ENCODE data around the gene PAX6.

The PAX6 gene

DNA sequence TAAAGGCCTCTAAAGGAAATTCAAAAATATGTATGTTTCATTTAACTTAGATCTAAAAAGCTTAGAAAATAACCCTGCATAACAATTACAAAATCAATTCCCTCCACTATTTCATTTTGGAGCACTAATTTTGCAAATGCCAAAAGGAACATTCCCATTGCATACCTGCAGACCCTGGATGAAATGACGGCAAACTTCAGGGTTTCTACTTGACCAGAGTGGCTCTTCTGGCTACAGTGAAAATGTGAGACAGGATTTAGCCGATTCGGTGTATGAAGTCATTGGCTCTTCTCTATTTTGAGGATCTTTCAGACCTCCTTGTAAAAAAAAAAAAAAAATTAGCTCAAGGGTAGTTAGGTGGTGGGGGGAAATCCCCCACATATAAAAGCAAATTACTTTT lies 44.1 kb downstream of the PAX6 start:
- DNase-seq (ENCODE audit: extremely low spot score) = no peak
- CTCF ChIA-PET = interaction anchor here (0.6 kb wide), 1 partner anchor 136 kb away, joined by 4 read pairs; no protein-coding TSS in a partner anchor
- POLR2A ChIA-PET = no interaction called here
- TF ChIP-seq L3MBTL2 (conservative IDR thresholded peaks at IDR 0.05) = no peak
- no peak for TF ChIP-seq ELF4 (IDR thresholded peaks at IDR 0.05)
- TF ChIP-seq ARNT (IDR thresholded peaks at IDR 0.05) = no peak
- no peak for TF ChIP-seq FOXA1 (IDR thresholded peaks at IDR 0.05)
- TF ChIP-seq TARDBP (IDR thresholded peaks at IDR 0.05) = no peak
- no peak for TF ChIP-seq NFRKB (IDR thresholded peaks at IDR 0.05)
- no peak for TF ChIP-seq SP1 (IDR thresholded peaks at IDR 0.05)
- TF ChIP-seq CTBP1 (IDR thresholded peaks at IDR 0.05; ENCODE audit: borderline replicate concordance) = no peak
- TF ChIP-seq BHLHE40 (IDR thresholded peaks at IDR 0.05; ENCODE audit: borderline replicate concordance) = no peak
- no peak for TF ChIP-seq ZNF384 (IDR thresholded peaks at IDR 0.05)
- no peak for TF ChIP-seq HDGF (IDR thresholded peaks at IDR 0.05; ENCODE audit: borderline replicate concordance)
- TF ChIP-seq FOXK2 (IDR thresholded peaks at IDR 0.05) = no peak
- TF ChIP-seq, protein P1, sequence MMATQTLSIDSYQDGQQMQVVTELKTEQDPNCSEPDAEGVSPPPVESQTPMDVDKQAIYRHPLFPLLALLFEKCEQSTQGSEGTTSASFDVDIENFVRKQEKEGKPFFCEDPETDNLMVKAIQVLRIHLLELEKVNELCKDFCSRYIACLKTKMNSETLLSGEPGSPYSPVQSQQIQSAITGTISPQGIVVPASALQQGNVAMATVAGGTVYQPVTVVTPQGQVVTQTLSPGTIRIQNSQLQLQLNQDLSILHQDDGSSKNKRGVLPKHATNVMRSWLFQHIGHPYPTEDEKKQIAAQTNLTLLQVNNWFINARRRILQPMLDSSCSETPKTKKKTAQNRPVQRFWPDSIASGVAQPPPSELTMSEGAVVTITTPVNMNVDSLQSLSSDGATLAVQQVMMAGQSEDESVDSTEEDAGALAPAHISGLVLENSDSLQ (IDR thresholded peaks at IDR 0.05) = no peak
- no peak for TF ChIP-seq LEF1 (IDR thresholded peaks at IDR 0.05; ENCODE audit: borderline replicate concordance)

DNA sequence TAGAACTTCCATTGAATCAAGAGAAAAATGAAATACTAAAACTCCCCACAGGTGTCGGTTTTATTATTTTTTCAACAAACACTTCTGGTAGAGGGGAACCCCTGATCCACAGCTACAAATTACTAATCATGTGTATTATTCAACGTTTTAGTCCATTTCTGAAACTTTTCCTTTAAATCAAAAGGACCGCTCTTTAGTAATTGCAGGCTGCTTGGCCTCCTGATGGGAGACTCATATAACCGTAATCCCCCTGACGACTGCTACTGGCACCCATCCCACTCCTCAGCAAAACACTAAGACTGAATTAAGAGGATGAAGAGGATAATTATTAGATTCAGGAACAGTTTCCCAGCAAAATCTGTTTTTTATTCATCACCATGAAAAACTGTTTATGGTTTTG lies 46.4 kb downstream of the PAX6 start:
- ChIA-PET CTCF (no interaction called here), POLR2A (no interaction called here)
- TF ChIP-seq SP1 (IDR thresholded peaks at IDR 0.05) = no peak
- no peak for TF ChIP-seq L3MBTL2 (conservative IDR thresholded peaks at IDR 0.05)
- TF ChIP-seq ARNT (IDR thresholded peaks at IDR 0.05) = no peak
- no peak for TF ChIP-seq LEF1 (IDR thresholded peaks at IDR 0.05; ENCODE audit: borderline replicate concordance)
- no peak for TF ChIP-seq ELF4 (IDR thresholded peaks at IDR 0.05)
- TF ChIP-seq FOXA1 (IDR thresholded peaks at IDR 0.05) = no peak
- TF ChIP-seq ZNF384 (IDR thresholded peaks at IDR 0.05) = no peak
- no peak for TF ChIP-seq SUZ12 (IDR thresholded peaks at IDR 0.05)
- TF ChIP-seq TARDBP (IDR thresholded peaks at IDR 0.05) = no peak
- no peak for TF ChIP-seq CTBP1 (IDR thresholded peaks at IDR 0.05; ENCODE audit: borderline replicate concordance)
- no peak for TF ChIP-seq NFRKB (IDR thresholded peaks at IDR 0.05)
- no peak for TF ChIP-seq FOXK2 (IDR thresholded peaks at IDR 0.05)
- TF ChIP-seq FOXM1 (IDR thresholded peaks at IDR 0.05; ENCODE audit: borderline replicate concordance) = no peak
- no peak for TF ChIP-seq BHLHE40 (IDR thresholded peaks at IDR 0.05; ENCODE audit: borderline replicate concordance)
- TF ChIP-seq, protein P1 (IDR thresholded peaks at IDR 0.05) = no peak
- TF ChIP-seq HDGF (IDR thresholded peaks at IDR 0.05; ENCODE audit: borderline replicate concordance) = no peak
- no peak for DNase-seq (ENCODE audit: extremely low spot score)

DNA sequence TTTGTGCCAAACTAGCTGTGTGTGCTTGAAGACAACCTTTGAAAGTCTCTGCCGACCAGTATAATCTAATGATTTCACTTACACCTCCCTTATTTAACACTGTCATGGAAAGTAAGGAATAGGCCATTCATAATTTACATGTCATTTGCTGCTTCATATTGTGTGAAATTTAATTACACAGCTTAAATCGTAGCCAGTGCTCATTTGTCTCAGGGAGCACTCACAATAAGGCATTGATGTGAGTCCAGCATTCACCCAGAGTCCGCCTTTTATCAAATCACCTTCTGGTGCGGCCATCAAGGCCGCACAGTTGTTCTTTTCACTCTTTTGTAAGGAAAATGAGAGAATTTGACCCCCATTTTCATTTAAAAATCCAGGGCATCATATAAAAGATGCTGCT lies 46.9 kb downstream of the PAX6 start:
- no peak for TF ChIP-seq NFRKB (IDR thresholded peaks at IDR 0.05)
- TF ChIP-seq FOXM1 (IDR thresholded peaks at IDR 0.05; ENCODE audit: borderline replicate concordance) = no peak
- TF ChIP-seq BHLHE40 (IDR thresholded peaks at IDR 0.05; ENCODE audit: borderline replicate concordance) = no peak
- no peak for TF ChIP-seq ARNT (IDR thresholded peaks at IDR 0.05)
- no peak for TF ChIP-seq FOXK2 (IDR thresholded peaks at IDR 0.05)
- TF ChIP-seq LEF1 (IDR thresholded peaks at IDR 0.05; ENCODE audit: borderline replicate concordance) = no peak
- TF ChIP-seq FOXA1 (IDR thresholded peaks at IDR 0.05) = no peak
- TF ChIP-seq, protein P1 (IDR thresholded peaks at IDR 0.05) = no peak
- TF ChIP-seq HDGF (IDR thresholded peaks at IDR 0.05; ENCODE audit: borderline replicate concordance) = no peak
- TF ChIP-seq TARDBP (IDR thresholded peaks at IDR 0.05) = no peak
- no peak for TF ChIP-seq ELF4 (IDR thresholded peaks at IDR 0.05)
- no peak for TF ChIP-seq SUZ12 (IDR thresholded peaks at IDR 0.05)
- TF ChIP-seq CTBP1 (IDR thresholded peaks at IDR 0.05; ENCODE audit: borderline replicate concordance) = no peak
- no peak for TF ChIP-seq SP1 (IDR thresholded peaks at IDR 0.05)
- TF ChIP-seq ZNF384 (IDR thresholded peaks at IDR 0.05) = no peak
- no peak for TF ChIP-seq L3MBTL2 (conservative IDR thresholded peaks at IDR 0.05)
- CTCF ChIA-PET = no interaction called here
- DNase-seq (ENCODE audit: extremely low spot score) = no peak
- POLR2A ChIA-PET = no interaction called here

DNA sequence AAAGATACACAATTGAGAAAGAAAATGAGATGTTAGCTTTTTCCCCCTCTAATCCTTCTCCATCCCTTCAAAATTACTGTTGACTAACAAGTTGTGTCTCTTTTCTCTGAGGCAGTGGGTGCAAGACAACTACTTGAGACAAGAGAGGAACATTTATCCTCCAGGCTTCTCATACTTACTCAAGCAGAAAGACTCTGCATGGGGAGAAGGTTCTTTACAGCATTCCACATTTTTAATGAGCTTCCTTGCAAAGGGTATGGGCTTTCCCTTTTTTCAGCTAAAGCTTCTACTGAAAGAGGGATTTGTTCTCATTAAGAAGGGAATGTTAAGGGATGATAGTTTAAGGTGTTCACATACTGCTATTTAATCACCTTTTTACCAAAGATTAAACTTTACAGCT lies 47.8 kb downstream of the PAX6 start:
- POLR2A ChIA-PET = no interaction called here
- TF ChIP-seq CTBP1 (IDR thresholded peaks at IDR 0.05; ENCODE audit: borderline replicate concordance) (no peak), ELF4 (IDR thresholded peaks at IDR 0.05) (no peak), L3MBTL2 (conservative IDR thresholded peaks at IDR 0.05) (no peak), ZNF384 (IDR thresholded peaks at IDR 0.05) (no peak), SP1 (IDR thresholded peaks at IDR 0.05) (no peak), ARNT (IDR thresholded peaks at IDR 0.05) (no peak), LEF1 (IDR thresholded peaks at IDR 0.05; ENCODE audit: borderline replicate concordance) (no peak), FOXM1 (IDR thresholded peaks at IDR 0.05; ENCODE audit: borderline replicate concordance) (no peak), TARDBP (IDR thresholded peaks at IDR 0.05) (no peak)
- TF ChIP-seq, protein P1 (IDR thresholded peaks at IDR 0.05) = no peak
- DNase-seq (ENCODE audit: extremely low spot score) = no peak
- CTCF ChIA-PET = interaction anchor here (0.6 kb wide), 1 partner anchor 134 kb away, joined by 4 read pairs; no protein-coding TSS in a partner anchor

DNA sequence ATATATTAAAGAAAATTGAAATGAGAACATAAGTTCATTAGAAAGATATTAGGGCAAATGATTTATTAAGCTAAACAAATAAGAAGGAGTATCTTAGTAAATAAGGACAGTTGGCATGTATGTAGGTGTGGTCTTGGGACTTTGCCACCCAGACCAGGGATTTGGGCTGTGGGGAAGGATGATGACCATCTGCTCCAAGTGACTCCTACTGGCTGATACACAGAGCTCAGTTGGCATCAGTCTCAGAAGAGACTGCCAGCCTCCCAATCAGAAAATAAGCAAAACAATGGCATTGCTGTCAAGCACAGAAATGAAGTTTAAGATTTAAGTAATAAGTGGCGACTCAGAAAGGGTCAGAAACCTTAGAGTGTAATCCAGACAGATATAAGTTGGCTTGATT lies 49.5 kb downstream of the PAX6 start:
- CTCF ChIA-PET = no interaction called here

More for the DNA sequence above, 49.5 kb downstream of the PAX6 start:
- no peak for DNase-seq (ENCODE audit: extremely low spot score)
- TF ChIP-seq LEF1 (IDR thresholded peaks at IDR 0.05; ENCODE audit: borderline replicate concordance) (no peak), NFRKB (IDR thresholded peaks at IDR 0.05) (no peak), SUZ12 (IDR thresholded peaks at IDR 0.05) (no peak), FOXK2 (IDR thresholded peaks at IDR 0.05) (no peak), CTBP1 (IDR thresholded peaks at IDR 0.05; ENCODE audit: borderline replicate concordance) (no peak), L3MBTL2 (conservative IDR thresholded peaks at IDR 0.05) (no peak), FOXM1 (IDR thresholded peaks at IDR 0.05; ENCODE audit: borderline replicate concordance) (no peak), FOXA1 (IDR thresholded peaks at IDR 0.05) (no peak), BHLHE40 (IDR thresholded peaks at IDR 0.05; ENCODE audit: borderline replicate concordance) (no peak), ZNF384 (IDR thresholded peaks at IDR 0.05) (no peak)
- POLR2A ChIA-PET = no interaction called here
